GDM1 (cell line): ENCODE data around the gene VMO1.

Experiments
- DNase-seq: peaks from one replicate; lab custom pipeline; 2025; lab: John Stamatoyannopoulos, UW

Gene VMO1

GRCh38 chr17:4800462-4801196 lies 14.5 kb upstream of the VMO1 start:
- no peak for DNase-seq

GRCh38 chr17:4796552-4796920 lies 10.4 kb upstream of the VMO1 start:
- DNase-seq, result no peak

GRCh38 chr17:4795168-4795567 lies 9.0 kb upstream of the VMO1 start:
- no peak for DNase-seq

GRCh38 chr17:4790705-4791088 lies 4.5 kb upstream of the VMO1 start:
- DNase-seq, result no peak

GRCh38 chr17:4789951-4790704 lies 4.0 kb upstream of the VMO1 start:
- peak; percentile 72 for DNase-seq

- no peak for DNase-seq
Measured at GRCh38 chr17:4789701-4789950, 3.5 kb upstream of the VMO1 start.

- no peak for DNase-seq
Measured at GRCh38 chr17:4788807-4789700, 2.9 kb upstream of the VMO1 start, which contains the start of gene GLTPD2. Gene GLTPD2, plus strand, starts transcription at chr17:4788964. Its CDS starts 48 bp downstream, at chr17:4789012.

GRCh38 chr17:4788159-4788806 lies 2.1 kb upstream of the VMO1 start:
- no peak for DNase-seq

- DNase-seq, result no peak
Measured at GRCh38 chr17:4786516-4786915, 352 bp upstream of the VMO1 start.

- no peak for DNase-seq
Measured at GRCh38 chr17:4785311-4786105, 656 bp downstream of the VMO1 start.

GRCh38 chr17:4782652-4783051 lies 3.5 kb downstream of the VMO1 start:
- no peak for DNase-seq

- DNase-seq, result no peak
Measured at GRCh38 chr17:4780325-4780955, 5.7 kb downstream of the VMO1 start.

- DNase-seq, result no peak
Measured at GRCh38 chr17:4777969-4778760, 8.0 kb downstream of the VMO1 start.

- no peak for DNase-seq
Measured at GRCh38 chr17:4772235-4772613, 13.9 kb downstream of the VMO1 start.

- DNase-seq, result no peak
Measured at GRCh38 chr17:4771519-4772234, 14.5 kb downstream of the VMO1 start, which contains the start of gene TM4SF5. Gene TM4SF5, plus strand, starts transcription at chr17:4771886. Its CDS starts 37 bp downstream, at chr17:4771923.

- no peak for DNase-seq
Measured at GRCh38 chr17:4769628-4770027, 16.5 kb downstream of the VMO1 start.

GRCh38 chr17:4768298-4768697 lies 17.9 kb downstream of the VMO1 start:
- no peak for DNase-seq

- DNase-seq, result no peak
Measured at GRCh38 chr17:4766723-4767122, 19.4 kb downstream of the VMO1 start.

- no peak for DNase-seq
Measured at GRCh38 chr17:4766201-4766600, 20.0 kb downstream of the VMO1 start.
